PC-9 (cell line): ENCODE results near the gene EYS. TPM values are rescaled to one million over a fixed set of nuclear protein-coding genes. Genes with fewer than 3 reads are reported as not detected.

Experiments used
- BruUV-seq: library from RNA; stranded (reverse); fragments of 400-500 nt; replicated peaks from 2 replicates; lab custom pipeline; 2021; lab: Mats Ljungman, UMichigan
- CTCF ChIA-PET: fragments of 300-600 bp; sonication (Branson Sonifier 250); formaldehyde crosslinking; loops from one replicate; lab custom pipeline; 2022; ENCODE audit warnings: antibody characterized with exemption; lab: Charles Lee
- POLR2A ChIA-PET: fragments of 300-600 bp; sonication (Branson Sonifier 250); formaldehyde crosslinking; loops from one replicate; lab custom pipeline; 2022; ENCODE audit warnings: antibody characterized with exemption; ENCODE audit not compliant: unreplicated experiment; lab: Charles Lee
- DNase-seq, 2 experiments: peaks; one replicate each; pipeline versions ENCODE4 v3.0.0 to v3.0.0-alpha.2; 2015 to 2022; ENCODE audit warnings: mixed read lengths in 1 of 2
- H2AFZ ChIP-seq: fragments of 200-600 bp; sonication (generic); 2 replicates; pipeline ENCODE4 v1.8.1; 2017; ENCODE audit warnings: antibody characterized with exemption
- H3F3A ChIP-seq: fragments of 200-600 bp; sonication (generic); 2 replicates; pipeline ENCODE4 v1.8.1; 2017; ENCODE audit warnings: antibody characterized with exemption, mild to moderate bottlenecking, low read depth; ENCODE audit not compliant: insufficient read depth
- H3K27ac ChIP-seq: fragments of 200-600 bp; sonication (generic); 2 replicates; pipeline ENCODE4 v1.6.1; 2016; ENCODE audit warnings: mixed run types
- H3K27me3 ChIP-seq: fragments of 200-600 bp; sonication (generic); 2 replicates; pipeline ENCODE4 v1.6.1; 2016; ENCODE audit warnings: low read depth, mixed run types; ENCODE audit not compliant: insufficient read depth
- H3K36me3 ChIP-seq: fragments of 200-600 bp; sonication (generic); 2 replicates; pipeline ENCODE4 v1.6.1; 2016; ENCODE audit warnings: low read depth, mixed run types
- H3K4me1 ChIP-seq: fragments of 200-600 bp; sonication (generic); replicated peaks from 2 replicates; pipeline ENCODE4 v1.6.1; 2016; ENCODE audit warnings: mixed run types; ENCODE audit not compliant: insufficient read depth
- H3K4me2 ChIP-seq: fragments of 200-600 bp; sonication (generic); 2 replicates; pipeline ENCODE4 v1.6.1; 2017; ENCODE audit warnings: mixed run types
- H3K4me3 ChIP-seq: fragments of 200-600 bp; sonication (generic); 2 replicates; pipeline ENCODE4 v1.6.1; 2016; ENCODE audit warnings: mixed run types
- H3K79me2 ChIP-seq: fragments of 200-600 bp; sonication (generic); 2 replicates; pipeline ENCODE4 v1.6.1; 2017; ENCODE audit warnings: low read depth, mixed run types
- H3K9me2 ChIP-seq: fragments of 200-600 bp; sonication (generic); 2 replicates; pipeline ENCODE4 v1.8.1; 2017; ENCODE audit warnings: mild to moderate bottlenecking; ENCODE audit not compliant: insufficient read depth
- H3K9me3 ChIP-seq: fragments of 200-600 bp; sonication (generic); 2 replicates; pipeline ENCODE4 v1.8.1; 2016; ENCODE audit warnings: low read depth; ENCODE audit not compliant: insufficient read depth
- H4K20me1 ChIP-seq: fragments of 200-600 bp; sonication (generic); 2 replicates; pipeline ENCODE4 v1.8.1; 2017; ENCODE audit not compliant: insufficient read depth
- CTCF ChIP-seq: fragments of 200-600 bp; sonication (generic); conservative IDR thresholded peaks from 2 replicates; pipeline ENCODE4 v1.6.1; 2017; ENCODE audit warnings: mixed run types, antibody characterized with exemption, mild to moderate bottlenecking, moderate library complexity
- EZH2 ChIP-seq: fragments of 200-600 bp; sonication (generic); IDR thresholded peaks from 2 replicates; pipeline ENCODE4 v1.8.0; 2017; ENCODE audit warnings: antibody characterized with exemption, low read depth
- intact Hi-C: fragments of 100-400 bp; cut with micrococcal nuclease; formaldehyde crosslinking; loops from one replicate; pipeline ENCODE4 v1.10.0; 2022; ENCODE audit not compliant: unreplicated experiment
- total RNA-seq: library from RNA; stranded (reverse); gene quantifications from 2 replicates; pipeline ENCODE4 v1.2.3, GENCODE V29; 2021

The EYS gene
- total RNA-seq, 1 experiment from 2014 or later, result not detected

GRCh38 chr6:63675138-63675537 is 2031.9 kb downstream of the EYS start:
- Histone ChIP-seq H4K20me1 (peaks cover 59% of the 10 kb centered on the region), H3K27me3 (no peaks in the 10 kb centered on the region), H3K4me3 (no peak overlapping the region), H3K4me2 (no peak overlapping the region), H3K4me1 (no peaks in the 10 kb centered on the region), H3K27ac (no peak overlapping the region), H3K79me2 (peaks cover 66% of the 10 kb centered on the region), H3F3A (no peaks in the 10 kb centered on the region), H2AFZ (no peak overlapping the region), H3K9me3 (no peaks in the 10 kb centered on the region), H3K9me2 (no peaks in the 10 kb centered on the region), H3K36me3 (peaks cover 14% of the 10 kb centered on the region; the same call in 1 of the 2 replicates)
- DNase-seq, result no peak
- intact Hi-C loops, result loop anchor here (5.0 kb wide), 1 partner anchor 38 kb away; the partner anchor contains the start of gene PHF3
- BruUV-seq, result no TSS peak
- TF ChIP-seq EZH2, result no peak
- ChIA-PET CTCF (interaction anchor here (0.7 kb wide), 1 partner anchor 107 kb away, joined by 4 read pairs; no protein-coding TSS in a partner anchor), POLR2A (no interaction called here)

GRCh38 chr6:63674635-63675034 is 2032.4 kb downstream of the EYS start:
- H3K27me3 ChIP-seq, result no peaks in the 10 kb centered on the region
- no peak overlapping the region for H3K4me3 ChIP-seq
- no peak for TF ChIP-seq EZH2
- TF ChIP-seq CTCF, result no peak
- peaks cover 67% of the 10 kb centered on the region for H3K79me2 ChIP-seq
- peaks cover 58% of the 10 kb centered on the region for H4K20me1 ChIP-seq
- DNase-seq, result no peak
- no peak overlapping the region for H3K4me2 ChIP-seq
- H3K9me2 ChIP-seq, result no peaks in the 10 kb centered on the region
- CTCF ChIA-PET, result no interaction called here
- H3K36me3 ChIP-seq, result peaks cover 9% of the 10 kb centered on the region; the same call in 1 of the 2 replicates
- no peaks in the 10 kb centered on the region for H3K4me1 ChIP-seq
- H3K9me3 ChIP-seq, result no peaks in the 10 kb centered on the region
- H3F3A ChIP-seq, result no peaks in the 10 kb centered on the region
- POLR2A ChIA-PET, result no interaction called here
- intact Hi-C loops, result loop anchor here (5.0 kb wide), 1 partner anchor 37 kb away; the partner anchor contains the start of gene PHF3
- no peak overlapping the region for H3K27ac ChIP-seq
- no TSS peak for BruUV-seq
- no peak overlapping the region for H2AFZ ChIP-seq

- Histone ChIP-seq H3K79me2 (peaks cover 67% of the 10 kb centered on the region), H3K4me1 (no peaks in the 10 kb centered on the region), H3K9me2 (no peaks in the 10 kb centered on the region), H3K9me3 (no peaks in the 10 kb centered on the region), H3K4me3 (no peak overlapping the region), H3F3A (peaks cover 2% of the 10 kb centered on the region; the same call in 1 of the 2 replicates), H3K27ac (no peak overlapping the region), H3K36me3 (peaks cover 2% of the 10 kb centered on the region; the same call in 1 of the 2 replicates), H3K4me2 (no peak overlapping the region), H2AFZ (no peak overlapping the region), H3K27me3 (no peaks in the 10 kb centered on the region), H4K20me1 (peaks cover 55% of the 10 kb centered on the region)
- DNase-seq, result no peak
- intact Hi-C loops, result no loop called here
- TF ChIP-seq CTCF (no peak), EZH2 (no peak)
- BruUV-seq, result no TSS peak
- ChIA-PET POLR2A (no interaction called here), CTCF (no interaction called here)
Observed at GRCh38 chr6:63673692-63674091, 2033.3 kb downstream of the EYS start.
